Measurements from ENCODE around the gene ARID5A. TPM values are rescaled to one million over a fixed set of nuclear protein-coding genes. Genes with fewer than 3 reads are reported as not detected.

The ARID5A gene
- polyA plus RNA-seq, 1 donor from 2014 or later: not detected

DNA sequence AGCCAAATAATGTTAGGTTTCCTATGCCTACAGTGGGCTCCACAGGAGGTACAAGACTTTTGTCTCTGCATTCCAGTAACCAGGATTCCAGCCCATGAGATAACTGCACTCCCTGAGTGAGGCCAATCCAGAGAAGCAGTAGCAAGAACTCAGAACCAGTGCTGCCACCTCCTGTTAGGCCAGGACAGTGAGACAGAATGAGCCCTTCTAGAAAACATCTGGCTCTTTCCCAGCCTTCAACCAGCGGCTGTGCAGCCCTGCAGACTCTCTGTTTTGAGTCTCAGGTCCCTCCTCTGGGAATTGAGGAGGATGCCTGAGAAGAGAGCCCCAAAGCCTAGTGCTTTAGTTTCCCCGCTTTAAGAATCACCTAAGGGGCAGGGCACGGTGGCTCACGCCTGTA, 44.2 kb downstream of the ARID5A start:
- Histone ChIP-seq H3K27ac (ENCODE audit: low read length) (no peak overlapping the region), H3K79me2 (replicated peaks; ENCODE audit: insufficient read depth, low read length) (no peaks in the 10 kb centered on the region), H3K4me2 (ENCODE audit: low read length) (no peak overlapping the region), H4K20me1 (ENCODE audit: insufficient read depth) (no peaks in the 10 kb centered on the region), H2AFZ (ENCODE audit: low read depth, low read length) (no peak overlapping the region), H3K36me3 (ENCODE audit: insufficient read depth, low read length) (no peaks in the 10 kb centered on the region), H3K9me3 (ENCODE audit: low read length) (no peaks in the 10 kb centered on the region), H3F3A (ENCODE audit: insufficient read depth, low read length, poor library complexity, severe bottlenecking) (no peaks in the 10 kb centered on the region), H3K9ac (ENCODE audit: low read length) (no peak overlapping the region), H3K4me3 (ENCODE audit: low read length) (no peak overlapping the region), H3K27me3 (ENCODE audit: insufficient read depth, low read depth, low read length) (no peaks in the 10 kb centered on the region), H3K9me2 (ENCODE audit: insufficient read depth, low read length) (no peaks in the 10 kb centered on the region)
- TF ChIP-seq EP300 (conservative IDR thresholded peaks at IDR 0.05; ENCODE audit: poor library complexity, severe bottlenecking) (no peak), POLR2AphosphoS5 (IDR thresholded peaks at IDR 0.05) (no peak), TAF1 (IDR thresholded peaks at IDR 0.05; ENCODE audit: low read depth) (no peak), MXI1 (conservative IDR thresholded peaks at IDR 0.05; ENCODE audit: poor library complexity, severe bottlenecking) (no peak), EZH2 (IDR thresholded peaks at IDR 0.05; ENCODE audit: borderline replicate concordance, insufficient read depth, low read length, poor library complexity, severe bottlenecking) (no peak), REST (IDR thresholded peaks at IDR 0.05; ENCODE audit: borderline replicate concordance) (no peak)
- TF ChIP-seq, protein P1, sequence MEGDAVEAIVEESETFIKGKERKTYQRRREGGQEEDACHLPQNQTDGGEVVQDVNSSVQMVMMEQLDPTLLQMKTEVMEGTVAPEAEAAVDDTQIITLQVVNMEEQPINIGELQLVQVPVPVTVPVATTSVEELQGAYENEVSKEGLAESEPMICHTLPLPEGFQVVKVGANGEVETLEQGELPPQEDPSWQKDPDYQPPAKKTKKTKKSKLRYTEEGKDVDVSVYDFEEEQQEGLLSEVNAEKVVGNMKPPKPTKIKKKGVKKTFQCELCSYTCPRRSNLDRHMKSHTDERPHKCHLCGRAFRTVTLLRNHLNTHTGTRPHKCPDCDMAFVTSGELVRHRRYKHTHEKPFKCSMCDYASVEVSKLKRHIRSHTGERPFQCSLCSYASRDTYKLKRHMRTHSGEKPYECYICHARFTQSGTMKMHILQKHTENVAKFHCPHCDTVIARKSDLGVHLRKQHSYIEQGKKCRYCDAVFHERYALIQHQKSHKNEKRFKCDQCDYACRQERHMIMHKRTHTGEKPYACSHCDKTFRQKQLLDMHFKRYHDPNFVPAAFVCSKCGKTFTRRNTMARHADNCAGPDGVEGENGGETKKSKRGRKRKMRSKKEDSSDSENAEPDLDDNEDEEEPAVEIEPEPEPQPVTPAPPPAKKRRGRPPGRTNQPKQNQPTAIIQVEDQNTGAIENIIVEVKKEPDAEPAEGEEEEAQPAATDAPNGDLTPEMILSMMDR (IDR thresholded peaks at IDR 0.05; ENCODE audit: poor library complexity, severe bottlenecking): no peak

- no peak for TF ChIP-seq TAF1 (IDR thresholded peaks at IDR 0.05; ENCODE audit: low read depth)
- TF ChIP-seq REST (IDR thresholded peaks at IDR 0.05; ENCODE audit: borderline replicate concordance): no peak
- no peak for TF ChIP-seq EZH2 (IDR thresholded peaks at IDR 0.05; ENCODE audit: borderline replicate concordance, insufficient read depth, low read length, poor library complexity, severe bottlenecking)
- TF ChIP-seq EP300 (conservative IDR thresholded peaks at IDR 0.05; ENCODE audit: poor library complexity, severe bottlenecking): no peak
- TF ChIP-seq MXI1 (conservative IDR thresholded peaks at IDR 0.05; ENCODE audit: poor library complexity, severe bottlenecking): no peak
- no peak for TF ChIP-seq SMC3 (conservative IDR thresholded peaks at IDR 0.05; ENCODE audit: poor library complexity)
- TF ChIP-seq POLR2AphosphoS5 (IDR thresholded peaks at IDR 0.05): no peak
- TF ChIP-seq, protein P1 (IDR thresholded peaks at IDR 0.05; ENCODE audit: poor library complexity, severe bottlenecking): no peak
- TF ChIP-seq RAD21 (conservative IDR thresholded peaks at IDR 0.05): no peak
- H3K27me3 ChIP-seq (ENCODE audit: insufficient read depth, low read depth, low read length): no peaks in the 10 kb centered on the region
Measured at GRCh38 chr2:96584017-96584416, 47.5 kb downstream of the ARID5A start.

More at GRCh38 chr2:96584017-96584416, 47.5 kb downstream of the ARID5A start:
- no peak overlapping the region for H3K27ac ChIP-seq (ENCODE audit: low read length)
- H3K4me3 ChIP-seq (ENCODE audit: low read length): no peak overlapping the region
- H3K79me2 ChIP-seq (replicated peaks; ENCODE audit: insufficient read depth, low read length): no peaks in the 10 kb centered on the region
- H3K9me3 ChIP-seq (ENCODE audit: low read length): no peaks in the 10 kb centered on the region
- no peaks in the 10 kb centered on the region for H3F3A ChIP-seq (ENCODE audit: insufficient read depth, low read length, poor library complexity, severe bottlenecking)
- H3K9me2 ChIP-seq (ENCODE audit: insufficient read depth, low read length): no peaks in the 10 kb centered on the region
- no peak overlapping the region for H3K4me2 ChIP-seq (ENCODE audit: low read length)
- no peak overlapping the region for H2AFZ ChIP-seq (ENCODE audit: low read depth, low read length)
- H4K20me1 ChIP-seq (ENCODE audit: insufficient read depth): no peaks in the 10 kb centered on the region
- H3K36me3 ChIP-seq (ENCODE audit: insufficient read depth, low read length): no peaks in the 10 kb centered on the region
- no peak overlapping the region for H3K9ac ChIP-seq (ENCODE audit: low read length)
